ENCODE measurements around the gene FLYWCH1.

DNA sequence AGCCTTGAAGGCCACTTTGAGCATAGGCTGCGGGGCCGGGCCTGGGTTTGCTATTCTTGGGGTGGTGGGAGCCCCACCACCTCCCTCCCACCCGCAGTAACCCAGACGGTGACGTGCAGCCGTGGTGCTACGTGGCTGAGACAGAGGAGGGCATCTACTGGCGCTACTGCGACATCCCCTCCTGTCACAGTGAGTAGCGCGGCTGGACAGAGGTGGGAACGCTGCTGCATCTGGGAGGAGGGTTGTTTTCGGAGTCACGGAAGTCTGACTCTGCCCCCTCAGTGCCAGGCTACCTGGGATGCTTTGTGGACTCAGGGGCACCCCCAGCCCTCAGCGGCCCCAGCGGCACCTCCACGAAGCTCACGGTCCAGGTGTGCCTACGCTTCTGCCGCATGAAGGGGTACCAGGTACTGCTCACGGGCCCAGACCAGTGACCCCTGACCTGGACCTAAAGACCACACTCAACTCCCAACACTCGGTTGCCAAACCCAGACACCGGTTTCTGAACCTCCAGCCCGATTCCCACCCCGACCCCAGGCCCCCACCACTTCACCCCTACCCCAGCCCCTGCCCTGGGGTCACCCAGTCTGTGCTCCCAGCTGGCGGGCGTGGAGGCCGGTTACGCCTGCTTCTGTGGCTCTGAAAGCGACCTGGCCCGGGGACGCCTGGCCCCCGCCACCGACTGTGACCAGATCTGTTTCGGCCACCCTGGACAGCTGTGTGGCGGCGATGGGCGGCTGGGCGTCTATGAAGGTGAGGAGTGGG, 54.5 kb downstream of the FLYWCH1 start:
- TF ChIP-seq, protein P1, sequence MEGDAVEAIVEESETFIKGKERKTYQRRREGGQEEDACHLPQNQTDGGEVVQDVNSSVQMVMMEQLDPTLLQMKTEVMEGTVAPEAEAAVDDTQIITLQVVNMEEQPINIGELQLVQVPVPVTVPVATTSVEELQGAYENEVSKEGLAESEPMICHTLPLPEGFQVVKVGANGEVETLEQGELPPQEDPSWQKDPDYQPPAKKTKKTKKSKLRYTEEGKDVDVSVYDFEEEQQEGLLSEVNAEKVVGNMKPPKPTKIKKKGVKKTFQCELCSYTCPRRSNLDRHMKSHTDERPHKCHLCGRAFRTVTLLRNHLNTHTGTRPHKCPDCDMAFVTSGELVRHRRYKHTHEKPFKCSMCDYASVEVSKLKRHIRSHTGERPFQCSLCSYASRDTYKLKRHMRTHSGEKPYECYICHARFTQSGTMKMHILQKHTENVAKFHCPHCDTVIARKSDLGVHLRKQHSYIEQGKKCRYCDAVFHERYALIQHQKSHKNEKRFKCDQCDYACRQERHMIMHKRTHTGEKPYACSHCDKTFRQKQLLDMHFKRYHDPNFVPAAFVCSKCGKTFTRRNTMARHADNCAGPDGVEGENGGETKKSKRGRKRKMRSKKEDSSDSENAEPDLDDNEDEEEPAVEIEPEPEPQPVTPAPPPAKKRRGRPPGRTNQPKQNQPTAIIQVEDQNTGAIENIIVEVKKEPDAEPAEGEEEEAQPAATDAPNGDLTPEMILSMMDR (conservative IDR thresholded peaks at IDR 0.05 in 1 of 2, IDR thresholded peaks at IDR 0.05 in 1 of 2; ENCODE audit: low read depth in 1 of 2, low read length in 2 of 2), result no peak
- peak; percentile 63 for TF ChIP-seq EZH2 (IDR thresholded peaks at IDR 0.05; ENCODE audit: low read length, missing control alignments)

All from fibroblast of lung (primary cell).